ENCODE measurements around the gene ABCA13.
A peak's percentile ranks its signal among the peaks of the same experiment; 100 is the strongest.

ABCA13 gene

DNA sequence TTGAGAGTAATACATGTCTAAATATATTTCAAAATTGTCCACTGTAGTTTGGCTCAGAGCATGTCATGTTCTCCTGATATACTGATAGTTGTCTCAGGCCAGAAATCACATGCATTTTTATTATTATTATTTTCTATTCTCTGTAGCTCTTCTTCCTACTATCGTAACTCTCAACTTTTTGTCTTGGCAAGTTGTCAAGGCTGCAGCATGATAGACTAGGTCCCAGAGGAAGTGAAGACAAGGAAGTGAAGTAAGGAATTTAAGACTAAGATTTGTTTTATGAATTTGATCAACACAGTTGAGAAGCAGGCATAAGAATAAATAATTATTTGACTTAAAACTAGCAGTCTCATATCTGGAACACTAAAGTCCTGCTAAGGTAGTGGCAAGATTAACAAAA, 369.5 kb downstream of the ABCA13 start:
- Histone ChIP-seq H3K9me3 (replicated peaks in 1 of 11) (peaks cover 13 to 25% (median 20%) of the 10 kb centered on the region in 11 experiments), H3K4me1 (peaks cover 0 to 9% (median 0%) of the 10 kb centered on the region in 10 experiments; a peak in 2 of 20 replicates), H4K20me1 (no peaks in the 10 kb centered on the region), H3K27ac (no peak overlapping the region), H3K9ac (no peak overlapping the region), H3K27me3 (no peaks in the 10 kb centered on the region), H3K4me3 (no peak overlapping the region), H3K4me2 (0 out of 22 replicates have a peak overlapping the region, but pooled peaks of 1 of the 11 experiments have one; percentile 11), H3K36me3 (peaks cover 0 to 4% (median 0%) of the 10 kb centered on the region in 11 experiments; a peak in 2 of 22 replicates)
- TF ChIP-seq Cebpa-rat (IDR thresholded peaks at IDR 0.05), result no peak

DNA sequence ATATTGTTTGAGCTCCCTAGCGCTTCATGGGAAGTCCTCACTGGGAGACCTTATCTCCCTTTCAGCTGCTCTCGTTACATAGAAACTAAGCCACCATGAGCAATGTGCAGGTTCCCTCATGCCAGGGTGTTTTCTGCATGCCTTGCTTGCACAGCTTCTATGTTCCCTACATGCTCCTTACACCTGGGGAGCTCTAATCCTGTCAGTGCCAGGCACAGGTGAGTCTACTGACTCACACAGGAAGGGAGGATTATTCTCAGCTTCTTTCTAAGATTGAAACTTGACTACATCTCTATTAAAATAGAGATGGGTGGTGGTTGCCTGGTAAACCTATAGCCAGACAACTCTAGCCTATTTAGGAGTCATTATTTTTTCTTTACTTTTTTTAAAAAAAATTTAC, 377.4 kb downstream of the ABCA13 start:
- no peak overlapping the region for H3K4me3 ChIP-seq
- TF ChIP-seq Cebpa-rat (IDR thresholded peaks at IDR 0.05), result no peak

DNA sequence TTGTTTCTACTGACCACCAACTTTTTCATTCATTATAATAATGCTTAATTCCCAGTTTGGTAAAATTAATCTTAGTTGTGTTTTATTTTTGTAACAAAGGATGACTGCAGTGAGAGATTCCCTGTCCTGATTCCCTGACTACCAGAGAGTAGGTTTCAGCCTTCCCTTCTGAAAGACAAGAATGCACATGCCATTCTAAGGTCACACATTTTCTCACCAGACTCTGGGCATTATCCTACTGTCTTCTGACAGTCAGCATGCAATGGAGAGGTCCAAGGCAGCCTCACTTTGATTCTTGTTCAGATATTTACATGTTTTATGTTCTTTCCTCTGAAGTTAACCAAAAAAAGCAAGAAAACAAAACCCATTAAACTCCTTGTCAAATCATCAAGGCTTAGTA, 380.4 kb downstream of the ABCA13 start:
- Histone ChIP-seq H3K27me3 (no peaks in the 10 kb centered on the region), H3K4me1 (no peaks in the 10 kb centered on the region), H4K20me1 (no peaks in the 10 kb centered on the region), H3K9ac (no peak overlapping the region), H3K27ac (no peak overlapping the region), H3K4me3 (no peak overlapping the region), H3K36me3 (no peaks in the 10 kb centered on the region), H3K4me2 (no peak overlapping the region), H3K9me3 (replicated peaks in 1 of 11) (peaks cover 0 to 12% (median 4%) of the 10 kb centered on the region in 11 experiments; a peak in 6 of 22 replicates)
- no peak for TF ChIP-seq Cebpa-rat (IDR thresholded peaks at IDR 0.05)

More for the DNA sequence above, 377.4 kb downstream of the ABCA13 start:
- no peaks in the 10 kb centered on the region for H3K4me1 ChIP-seq
- no peaks in the 10 kb centered on the region for H4K20me1 ChIP-seq
- 0 out of 22 replicates have a peak, but pooled peaks cover 0 to 5% (median 0%) of the 10 kb centered on the region in 11 experiments for H3K9me3 ChIP-seq (replicated peaks in 1 of 11)
- no peak overlapping the region for H3K4me2 ChIP-seq
- no peaks in the 10 kb centered on the region for H3K27me3 ChIP-seq
- no peak overlapping the region for H3K27ac ChIP-seq
- H3K9ac ChIP-seq, result no peak overlapping the region
- no peaks in the 10 kb centered on the region for H3K36me3 ChIP-seq

DNA sequence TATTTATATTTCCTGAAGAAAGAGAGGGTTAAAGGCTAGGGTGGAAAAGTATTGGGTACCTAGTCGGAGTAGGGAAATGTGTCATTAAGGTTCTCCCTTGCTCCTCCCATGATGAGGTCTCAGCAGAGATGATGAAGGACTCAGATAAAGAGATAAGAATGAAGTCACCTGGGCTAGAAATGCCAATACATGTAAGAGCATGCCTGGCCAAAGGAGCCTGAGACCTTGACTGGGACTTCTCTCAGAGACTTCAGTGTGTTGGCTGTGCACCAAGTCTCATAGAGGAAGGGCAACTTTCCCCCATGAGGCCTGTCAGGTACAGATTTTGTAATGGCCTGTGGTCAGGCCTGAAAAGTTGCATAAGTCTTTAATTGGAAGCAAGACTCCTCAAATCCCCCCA, 392.1 kb downstream of the ABCA13 start:
- Histone ChIP-seq H3K9me3 (replicated peaks in 1 of 11) (peaks cover 0 to 16% (median 7%) of the 10 kb centered on the region in 11 experiments; a peak in 6 of 22 replicates), H4K20me1 (no peaks in the 10 kb centered on the region), H3K4me3 (no peak overlapping the region), H3K36me3 (no peaks in the 10 kb centered on the region), H3K27me3 (no peaks in the 10 kb centered on the region), H3K9ac (no peak overlapping the region), H3K27ac (no peak overlapping the region), H3K4me1 (peaks cover 0 to 8% (median 5%) of the 10 kb centered on the region in 10 experiments; a peak in 7 of 20 replicates), H3K4me2 (peak overlapping the region in 4 of 11 experiments; percentile 26 to 47 (median 32); a peak in 6 of 22 replicates)
- TF ChIP-seq Cebpa-rat (IDR thresholded peaks at IDR 0.05), result no peak

DNA sequence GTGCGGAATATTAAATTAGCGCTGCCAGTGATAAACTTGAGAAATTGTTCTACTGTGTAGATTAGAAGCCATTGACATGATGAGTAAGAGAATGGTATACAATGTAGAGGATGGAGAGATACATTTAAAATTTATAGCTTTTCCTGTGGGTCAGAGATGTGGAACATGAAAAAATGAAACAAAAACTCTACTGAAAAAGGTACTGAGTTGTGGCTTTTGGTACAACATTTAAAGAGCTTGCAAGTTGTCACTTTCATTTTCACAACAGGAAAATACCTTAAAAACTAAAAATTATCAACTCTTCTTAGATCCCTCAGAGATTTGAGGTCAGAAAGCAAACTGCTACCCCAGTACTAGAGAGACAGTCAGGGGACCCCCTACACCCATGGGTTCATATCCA, 404.3 kb downstream of the ABCA13 start:
- H3K27me3 ChIP-seq, result no peaks in the 10 kb centered on the region
- H3K27ac ChIP-seq, result no peak overlapping the region
- H3K9me3 ChIP-seq (replicated peaks in 1 of 11), result peaks cover 0 to 14% (median 8%) of the 10 kb centered on the region in 11 experiments; a peak in 12 of 22 replicates
- H3K36me3 ChIP-seq, result no peaks in the 10 kb centered on the region
- no peak overlapping the region for H3K4me2 ChIP-seq
- H3K9ac ChIP-seq, result no peak overlapping the region
- H4K20me1 ChIP-seq, result no peaks in the 10 kb centered on the region
- no peak overlapping the region for H3K4me3 ChIP-seq
- H3K4me1 ChIP-seq, result peaks cover 0 to 4% (median 0%) of the 10 kb centered on the region in 10 experiments; a peak in 1 of 20 replicates
- TF ChIP-seq Cebpa-rat (IDR thresholded peaks at IDR 0.05), result no peak

DNA sequence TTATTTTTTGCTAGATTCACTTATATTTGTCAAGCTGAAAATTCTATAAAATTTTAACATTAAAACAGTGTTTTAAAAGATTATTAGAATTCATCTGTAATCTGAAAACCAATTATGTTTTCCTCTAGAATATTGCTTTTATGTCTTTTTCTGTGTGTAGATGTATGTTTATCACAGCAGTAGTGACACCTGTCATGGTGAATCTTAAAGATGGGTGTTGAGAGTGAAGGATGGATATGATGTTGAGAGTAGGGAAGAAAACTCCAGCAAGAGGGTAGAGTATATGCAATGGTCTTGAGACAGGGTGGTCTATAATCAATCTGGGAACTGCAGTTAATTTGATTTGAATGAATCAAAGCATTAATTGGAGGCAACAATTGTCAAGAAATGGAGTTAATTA, 416.2 kb downstream of the ABCA13 start:
- H3K27me3 ChIP-seq, result no peaks in the 10 kb centered on the region
- no peaks in the 10 kb centered on the region for H4K20me1 ChIP-seq
- no peak for TF ChIP-seq Cebpa-rat (IDR thresholded peaks at IDR 0.05)
- no peak overlapping the region for H3K9ac ChIP-seq
- H3K4me2 ChIP-seq, result no peak overlapping the region
- no peaks in the 10 kb centered on the region for H3K9me3 ChIP-seq (replicated peaks in 1 of 11)
- no peak overlapping the region for H3K27ac ChIP-seq
- no peaks in the 10 kb centered on the region for H3K4me1 ChIP-seq
- no peak overlapping the region for H3K4me3 ChIP-seq
- no peaks in the 10 kb centered on the region for H3K36me3 ChIP-seq

DNA sequence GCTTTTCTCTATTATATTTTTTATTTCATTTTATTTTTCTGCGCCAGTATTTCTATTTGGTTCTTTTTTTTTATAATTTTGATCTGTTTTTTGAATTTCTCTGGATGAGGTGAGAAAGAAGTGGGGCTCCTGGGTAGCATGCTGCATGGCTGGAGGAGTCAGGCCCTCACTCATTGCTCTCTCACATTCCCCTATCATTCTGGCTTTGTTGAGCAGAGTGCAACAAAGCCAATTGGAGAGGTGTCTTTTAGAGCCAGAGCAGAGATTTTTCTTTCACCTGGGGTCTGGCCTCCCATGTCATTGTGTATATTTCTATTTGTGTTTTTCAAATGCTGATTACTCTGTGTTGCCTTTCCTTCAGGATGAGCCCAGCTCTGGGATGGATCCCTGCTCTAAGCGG, 423.1 kb downstream of the ABCA13 start:
- Histone ChIP-seq H3K4me1 (no peaks in the 10 kb centered on the region), H3K4me3 (no peak overlapping the region), H4K20me1 (no peaks in the 10 kb centered on the region), H3K9ac (no peak overlapping the region), H3K27me3 (no peaks in the 10 kb centered on the region), H3K9me3 (replicated peaks in 1 of 11) (0 out of 22 replicates have a peak, but pooled peaks cover 0 to 4% (median 0%) of the 10 kb centered on the region in 11 experiments), H3K36me3 (no peaks in the 10 kb centered on the region), H3K27ac (no peak overlapping the region), H3K4me2 (no peak overlapping the region)
- no peak for TF ChIP-seq Cebpa-rat (IDR thresholded peaks at IDR 0.05)

DNA sequence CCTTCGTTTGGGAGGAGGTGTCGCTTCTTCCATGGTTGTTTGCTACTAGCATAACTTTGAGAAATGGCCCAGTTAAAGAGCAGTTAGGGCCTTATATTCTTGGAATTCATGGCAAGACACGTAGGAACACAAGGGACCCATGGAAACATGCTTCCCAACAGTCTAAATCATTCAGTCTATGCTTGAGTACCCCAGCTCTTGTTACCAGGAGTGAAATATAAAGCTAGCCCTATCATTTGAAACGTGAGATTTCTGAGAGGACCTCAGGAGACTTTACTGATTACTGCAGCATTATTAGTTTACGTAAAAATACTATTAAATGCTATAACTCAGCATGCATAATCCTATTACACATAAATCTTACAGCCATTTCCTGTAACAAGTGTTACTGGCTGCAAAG, 424.5 kb downstream of the ABCA13 start:
- no peak overlapping the region for H3K4me2 ChIP-seq
- H3K4me3 ChIP-seq, result no peak overlapping the region
- TF ChIP-seq Cebpa-rat (IDR thresholded peaks at IDR 0.05), result no peak
- no peak overlapping the region for H3K27ac ChIP-seq
- no peaks in the 10 kb centered on the region for H4K20me1 ChIP-seq
- 0 out of 22 replicates have a peak, but pooled peaks cover 0 to 4% (median 0%) of the 10 kb centered on the region in 11 experiments for H3K9me3 ChIP-seq (replicated peaks in 1 of 11)
- no peaks in the 10 kb centered on the region for H3K27me3 ChIP-seq
- H3K36me3 ChIP-seq, result no peaks in the 10 kb centered on the region
- H3K4me1 ChIP-seq, result no peaks in the 10 kb centered on the region
- H3K9ac ChIP-seq, result no peak overlapping the region

DNA sequence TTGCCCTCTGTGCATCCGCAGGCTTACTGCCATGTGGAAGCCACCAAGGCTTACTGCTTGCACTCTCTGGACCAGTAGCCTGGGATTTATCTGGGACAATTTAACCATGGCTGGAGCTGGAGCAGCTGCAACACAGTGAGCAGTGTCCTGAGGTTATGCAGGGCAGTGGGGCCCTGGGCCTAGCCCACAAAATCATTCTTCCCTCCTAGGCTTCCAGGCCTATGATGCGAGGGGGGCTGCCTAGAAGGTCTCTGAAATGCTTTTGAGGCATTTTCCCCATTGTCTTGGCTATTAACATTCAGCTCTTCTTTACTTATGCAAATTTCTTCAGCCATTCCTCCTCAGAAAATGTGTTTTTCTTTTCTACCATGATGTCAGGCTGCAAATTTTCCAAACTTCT, 439.4 kb downstream of the ABCA13 start:
- Histone ChIP-seq H3K9ac (no peak overlapping the region), H3K27me3 (no peaks in the 10 kb centered on the region), H3K9me3 (replicated peaks in 1 of 11) (peaks cover 0 to 22% (median 0%) of the 10 kb centered on the region in 11 experiments; a peak in 10 of 22 replicates), H3K36me3 (no peaks in the 10 kb centered on the region), H4K20me1 (no peaks in the 10 kb centered on the region), H3K4me2 (no peak overlapping the region), H3K27ac (no peak overlapping the region), H3K4me3 (no peak overlapping the region), H3K4me1 (no peaks in the 10 kb centered on the region)
- no peak for TF ChIP-seq Cebpa-rat (IDR thresholded peaks at IDR 0.05)

DNA sequence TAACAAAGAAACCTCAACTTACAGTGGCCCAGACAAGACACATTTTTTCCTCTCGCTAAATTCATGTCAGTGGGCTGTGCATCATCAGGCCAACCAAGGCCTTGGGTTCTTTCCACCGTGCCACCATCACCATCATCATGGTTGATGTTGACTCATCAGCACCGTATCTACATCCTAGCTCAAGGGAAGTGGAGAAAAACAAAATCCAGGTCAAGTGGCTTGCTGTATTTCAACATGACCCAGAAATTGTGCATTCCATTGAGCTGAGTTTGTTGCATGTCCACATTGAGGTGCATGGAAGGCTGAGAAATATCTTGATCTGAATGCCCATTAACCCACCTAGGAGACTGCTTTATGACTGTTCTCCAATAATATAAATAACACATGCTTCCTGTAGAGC, 440.7 kb downstream of the ABCA13 start:
- Histone ChIP-seq H3K36me3 (no peaks in the 10 kb centered on the region), H3K27ac (no peak overlapping the region), H3K9me3 (replicated peaks in 1 of 11) (peaks cover 0 to 22% (median 0%) of the 10 kb centered on the region in 11 experiments; a peak in 10 of 22 replicates), H3K4me3 (no peak overlapping the region), H4K20me1 (no peaks in the 10 kb centered on the region), H3K27me3 (no peaks in the 10 kb centered on the region), H3K4me2 (no peak overlapping the region), H3K4me1 (no peaks in the 10 kb centered on the region), H3K9ac (no peak overlapping the region)
- no peak for TF ChIP-seq Cebpa-rat (IDR thresholded peaks at IDR 0.05)

All from BLaER1 treated with 17β-estradiol and CSF1 and Interleukin-3, amounts not matched to agents 10 nM and 100 nM (cell line).